ENCODE data around the gene PTPRH. TPM values are rescaled to one million over a fixed set of nuclear protein-coding genes. Genes with fewer than 3 reads are reported as not detected.

The PTPRH gene
- total and polyA plus RNA-seq, 9 of the 15 experiments (the other 6 are each of a cell fraction or from before 2014, with no cell fraction given) = 0.87 to 34.3 (median 22.7) TPM

DNA sequence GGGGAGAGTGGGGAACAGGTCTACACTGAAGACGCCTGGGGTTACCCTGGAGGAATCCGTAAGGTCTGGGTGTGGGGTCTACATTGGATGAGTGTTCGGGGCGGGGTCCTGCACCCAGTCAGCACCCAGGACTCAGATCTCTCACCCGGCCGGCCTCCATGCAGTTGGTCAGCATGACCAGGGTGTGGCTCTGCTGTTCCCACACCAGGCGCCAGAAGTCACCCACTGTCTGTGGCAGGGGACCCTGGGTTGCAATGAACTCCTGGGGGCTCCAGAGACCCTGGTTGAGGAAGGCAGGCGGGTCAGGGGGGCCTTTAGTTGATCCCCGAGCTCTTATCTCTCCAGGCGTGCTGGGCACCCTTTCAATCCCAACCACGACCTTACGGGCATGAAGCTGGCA lies 23.2 kb downstream of the PTPRH start:
- Histone ChIP-seq H3K4me2 (ENCODE audit: insufficient read depth, low read length) (no peak overlapping the region), H4K20me1 (replicated peaks; ENCODE audit: control insufficient read depth, insufficient read depth, low read length) (no peaks in the 10 kb centered on the region), H2AFZ (ENCODE audit: low read depth, low read length) (no peak overlapping the region), H3K4me3 (no peak overlapping the region), H3K36me3 (ENCODE audit: control insufficient read depth, insufficient read depth, low read length) (peaks cover 5% of the 10 kb centered on the region; the same call in 1 of the 3 replicates), H3K9me1 (ENCODE audit: control insufficient read depth, insufficient read depth, low read length) (no peaks in the 10 kb centered on the region), H3K27ac (ENCODE audit: extremely low read depth, low read depth, low read length) (no peak overlapping the region), H3K9me3 (replicated peaks; ENCODE audit: control insufficient read depth, insufficient read depth, low read depth, low read length) (no peaks in the 10 kb centered on the region), H3K27me3 (ENCODE audit: control insufficient read depth in 2 of 2, insufficient read depth in 2 of 2, low read length in 2 of 2) (no peaks in the 10 kb centered on the region), H3K79me2 (ENCODE audit: control insufficient read depth, insufficient read depth, low read length) (no peaks in the 10 kb centered on the region), H3K4me1 (replicated peaks in 1 of 2; ENCODE audit: control insufficient read depth in 2 of 2, insufficient read depth in 2 of 2, low read length in 2 of 2) (peaks cover 0 to 15% of the 10 kb centered on the region in 2 experiments; a peak in 2 of 5 replicates), H3K9ac (ENCODE audit: insufficient read depth in 1 of 2, low read depth in 2 of 2, low read length in 2 of 2) (no peak overlapping the region)
- WGBS (ENCODE audit: insufficient coverage, low coverage, missing lambda C conversion rate) = 90% methylated on average over 12 of the region's 12 CpGs
- ATAC-seq (no peak), DNase-seq (ENCODE audit: extremely low read depth in 1 of 4, low spot score in 3 of 4) (no peak), FAIRE-seq (no peak)
- intact Hi-C loops (cut with micrococcal nuclease) = no loop called here
- ChIA-PET POLR2A (no interaction called here), CTCF (ENCODE audit: low intra/inter-chr PET ratio) (no interaction called here)
- no TSS peak for BruUV-seq (replicated peaks)
- in situ Hi-C loops (cut with MboI) = no loop called here
- no peak for TF ChIP-seq ZNF766 (CRISPR knock-in tag; conservative IDR thresholded peaks at IDR 0.05)
- no peak for TF ChIP-seq KLF10 (CRISPR knock-in tag; IDR thresholded peaks at IDR 0.05)
- TF ChIP-seq POLR2B (IDR thresholded peaks at IDR 0.05; ENCODE audit: low read depth, partially characterized antibody) = no peak
- no peak for TF ChIP-seq RNF2 (IDR thresholded peaks at IDR 0.05)
- no peak for TF ChIP-seq EHMT2 (IDR thresholded peaks at IDR 0.05)
- TF ChIP-seq JUNB (CRISPR knock-in tag; conservative IDR thresholded peaks at IDR 0.05) = no peak
- no peak for TF ChIP-seq CBFA2T3 (IDR thresholded peaks at IDR 0.05)
- TF ChIP-seq SMARCB1 (IDR thresholded peaks at IDR 0.05; ENCODE audit: insufficient read length, low read depth) = no peak
- TF ChIP-seq CBFA2T2 (conservative IDR thresholded peaks at IDR 0.05) = no peak
- no peak for TF ChIP-seq SAFB2 (IDR thresholded peaks at IDR 0.05; ENCODE audit: borderline replicate concordance, low read depth, low read length, severe bottlenecking)
- TF ChIP-seq MECOM (CRISPR knock-in tag; IDR thresholded peaks at IDR 0.05) = no peak
- no peak for TF ChIP-seq ZNF695 (CRISPR knock-in tag; IDR thresholded peaks at IDR 0.05)
- no peak for TF ChIP-seq TCF7 (IDR thresholded peaks at IDR 0.05; ENCODE audit: borderline replicate concordance)
- TF ChIP-seq HDGF (IDR thresholded peaks at IDR 0.05) = no peak
- TF ChIP-seq, protein P1, sequence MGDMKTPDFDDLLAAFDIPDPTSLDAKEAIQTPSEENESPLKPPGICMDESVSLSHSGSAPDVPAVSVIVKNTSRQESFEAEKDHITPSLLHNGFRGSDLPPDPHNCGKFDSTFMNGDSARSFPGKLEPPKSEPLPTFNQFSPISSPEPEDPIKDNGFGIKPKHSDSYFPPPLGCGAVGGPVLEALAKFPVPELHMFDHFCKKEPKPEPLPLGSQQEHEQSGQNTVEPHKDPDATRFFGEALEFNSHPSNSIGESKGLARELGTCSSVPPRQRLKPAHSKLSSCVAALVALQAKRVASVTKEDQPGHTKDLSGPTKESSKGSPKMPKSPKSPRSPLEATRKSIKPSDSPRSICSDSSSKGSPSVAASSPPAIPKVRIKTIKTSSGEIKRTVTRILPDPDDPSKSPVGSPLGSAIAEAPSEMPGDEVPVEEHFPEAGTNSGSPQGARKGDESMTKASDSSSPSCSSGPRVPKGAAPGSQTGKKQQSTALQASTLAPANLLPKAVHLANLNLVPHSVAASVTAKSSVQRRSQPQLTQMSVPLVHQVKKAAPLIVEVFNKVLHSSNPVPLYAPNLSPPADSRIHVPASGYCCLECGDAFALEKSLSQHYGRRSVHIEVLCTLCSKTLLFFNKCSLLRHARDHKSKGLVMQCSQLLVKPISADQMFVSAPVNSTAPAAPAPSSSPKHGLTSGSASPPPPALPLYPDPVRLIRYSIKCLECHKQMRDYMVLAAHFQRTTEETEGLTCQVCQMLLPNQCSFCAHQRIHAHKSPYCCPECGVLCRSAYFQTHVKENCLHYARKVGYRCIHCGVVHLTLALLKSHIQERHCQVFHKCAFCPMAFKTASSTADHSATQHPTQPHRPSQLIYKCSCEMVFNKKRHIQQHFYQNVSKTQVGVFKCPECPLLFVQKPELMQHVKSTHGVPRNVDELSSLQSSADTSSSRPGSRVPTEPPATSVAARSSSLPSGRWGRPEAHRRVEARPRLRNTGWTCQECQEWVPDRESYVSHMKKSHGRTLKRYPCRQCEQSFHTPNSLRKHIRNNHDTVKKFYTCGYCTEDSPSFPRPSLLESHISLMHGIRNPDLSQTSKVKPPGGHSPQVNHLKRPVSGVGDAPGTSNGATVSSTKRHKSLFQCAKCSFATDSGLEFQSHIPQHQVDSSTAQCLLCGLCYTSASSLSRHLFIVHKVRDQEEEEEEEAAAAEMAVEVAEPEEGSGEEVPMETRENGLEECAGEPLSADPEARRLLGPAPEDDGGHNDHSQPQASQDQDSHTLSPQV (IDR thresholded peaks at IDR 0.05) = no peak
- TF ChIP-seq, protein P2, sequence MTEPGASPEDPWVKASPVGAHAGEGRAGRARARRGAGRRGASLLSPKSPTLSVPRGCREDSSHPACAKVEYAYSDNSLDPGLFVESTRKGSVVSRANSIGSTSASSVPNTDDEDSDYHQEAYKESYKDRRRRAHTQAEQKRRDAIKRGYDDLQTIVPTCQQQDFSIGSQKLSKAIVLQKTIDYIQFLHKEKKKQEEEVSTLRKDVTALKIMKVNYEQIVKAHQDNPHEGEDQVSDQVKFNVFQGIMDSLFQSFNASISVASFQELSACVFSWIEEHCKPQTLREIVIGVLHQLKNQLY (CRISPR knock-in tag; conservative IDR thresholded peaks at IDR 0.05) = no peak
- no peak for TF ChIP-seq ZNF668 (CRISPR knock-in tag; IDR thresholded peaks at IDR 0.05)
- TF ChIP-seq KLF6 (CRISPR knock-in tag; IDR thresholded peaks at IDR 0.05; ENCODE audit: borderline replicate concordance) = no peak

Data from K562 (cell line).